ENCODE data around the gene CAMKK2.
"Not testable (repeated sequence)": the region's sequence is repeated elsewhere in the genome, so short reads cannot be mapped to it uniquely, and the experiment has no call there.

Gene CAMKK2

GRCh38 chr12:121278169-121279070, 18.1 kb downstream of the CAMKK2 start:
- no peak for FAIRE-seq

GRCh38 chr12:121277374-121277759, 19.1 kb downstream of the CAMKK2 start:
- FAIRE-seq = no peak

- FAIRE-seq = no peak
Measured at GRCh38 chr12:121274036-121274763, 22.3 kb downstream of the CAMKK2 start.

GRCh38 chr12:121273364-121273896, 23.1 kb downstream of the CAMKK2 start:
- no peak for FAIRE-seq

GRCh38 chr12:121267822-121268221, 28.7 kb downstream of the CAMKK2 start:
- FAIRE-seq = no peak

GRCh38 chr12:121264951-121265515, 31.5 kb downstream of the CAMKK2 start:
- no peak for FAIRE-seq

- FAIRE-seq = no peak
Measured at GRCh38 chr12:121264135-121264534, 32.4 kb downstream of the CAMKK2 start.

GRCh38 chr12:121263206-121263935, 33.1 kb downstream of the CAMKK2 start:
- no peak for FAIRE-seq

GRCh38 chr12:121261398-121261797, 35.1 kb downstream of the CAMKK2 start:
- no peak for FAIRE-seq

- FAIRE-seq = no peak
Measured at GRCh38 chr12:121260091-121260490, 36.4 kb downstream of the CAMKK2 start.

- no peak for FAIRE-seq
Measured at GRCh38 chr12:121259074-121259473, 37.4 kb downstream of the CAMKK2 start.

GRCh38 chr12:121257704-121258449, 38.6 kb downstream of the CAMKK2 start:
- FAIRE-seq = not testable (repeated sequence)

- FAIRE-seq = no peak
Measured at GRCh38 chr12:121255433-121255832, 41.1 kb downstream of the CAMKK2 start.

- no peak for FAIRE-seq
Measured at GRCh38 chr12:121253638-121254335, 42.7 kb downstream of the CAMKK2 start.

GRCh38 chr12:121252712-121253345, 43.7 kb downstream of the CAMKK2 start:
- FAIRE-seq = no peak

- no peak for FAIRE-seq
Measured at GRCh38 chr12:121251838-121252237, 44.7 kb downstream of the CAMKK2 start.

GRCh38 chr12:121250359-121250758, 46.1 kb downstream of the CAMKK2 start:
- no peak for FAIRE-seq

GRCh38 chr12:121248622-121249021, 47.9 kb downstream of the CAMKK2 start:
- FAIRE-seq = no peak

GRCh38 chr12:121246893-121247557, 49.5 kb downstream of the CAMKK2 start:
- no peak for FAIRE-seq

GRCh38 chr12:121245951-121246350, 50.6 kb downstream of the CAMKK2 start:
- FAIRE-seq = no peak
